Measurements from ENCODE around the gene DDN. TPM values are rescaled to one million over a fixed set of nuclear protein-coding genes. Genes with fewer than 3 reads are reported as not detected.

Gene DDN
- total RNA-seq, 2 experiments from 2014 or later, result 0.20 to 0.30 TPM

DNA sequence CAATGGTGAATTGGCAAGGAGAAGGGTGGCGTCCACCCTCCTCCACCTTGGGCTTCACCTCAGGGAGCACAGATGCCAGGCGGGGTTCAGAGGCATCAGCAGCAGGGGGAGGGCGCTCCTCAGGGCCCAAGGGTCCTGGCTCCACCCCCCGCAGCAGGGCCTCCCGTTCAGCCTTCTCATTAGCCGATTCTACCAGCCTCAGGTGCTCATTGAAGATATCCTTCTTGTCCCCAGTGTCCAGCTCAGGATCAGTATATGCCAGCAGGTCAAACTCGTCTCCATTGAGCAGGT lies 38.7 kb upstream of the DDN start:
- Mint-ChIP-seq H3K4me1 (no peaks in the 10 kb centered on the region), H3K4me3 (no peak overlapping the region), H3K9me3 (no peaks in the 10 kb centered on the region), H3K27ac (no peak overlapping the region), H3K36me3 (peaks cover 12% of the 10 kb centered on the region), H3K27me3 (no peaks in the 10 kb centered on the region)
- ATAC-seq (ENCODE audit: low read depth) (no peak), DNase-seq (no peak)
- POLR2A ChIA-PET, result interaction anchor here (0.8 kb wide), 1 partner anchor 9 kb away, joined by 3 read pairs; no protein-coding TSS in a partner anchor

DNA sequence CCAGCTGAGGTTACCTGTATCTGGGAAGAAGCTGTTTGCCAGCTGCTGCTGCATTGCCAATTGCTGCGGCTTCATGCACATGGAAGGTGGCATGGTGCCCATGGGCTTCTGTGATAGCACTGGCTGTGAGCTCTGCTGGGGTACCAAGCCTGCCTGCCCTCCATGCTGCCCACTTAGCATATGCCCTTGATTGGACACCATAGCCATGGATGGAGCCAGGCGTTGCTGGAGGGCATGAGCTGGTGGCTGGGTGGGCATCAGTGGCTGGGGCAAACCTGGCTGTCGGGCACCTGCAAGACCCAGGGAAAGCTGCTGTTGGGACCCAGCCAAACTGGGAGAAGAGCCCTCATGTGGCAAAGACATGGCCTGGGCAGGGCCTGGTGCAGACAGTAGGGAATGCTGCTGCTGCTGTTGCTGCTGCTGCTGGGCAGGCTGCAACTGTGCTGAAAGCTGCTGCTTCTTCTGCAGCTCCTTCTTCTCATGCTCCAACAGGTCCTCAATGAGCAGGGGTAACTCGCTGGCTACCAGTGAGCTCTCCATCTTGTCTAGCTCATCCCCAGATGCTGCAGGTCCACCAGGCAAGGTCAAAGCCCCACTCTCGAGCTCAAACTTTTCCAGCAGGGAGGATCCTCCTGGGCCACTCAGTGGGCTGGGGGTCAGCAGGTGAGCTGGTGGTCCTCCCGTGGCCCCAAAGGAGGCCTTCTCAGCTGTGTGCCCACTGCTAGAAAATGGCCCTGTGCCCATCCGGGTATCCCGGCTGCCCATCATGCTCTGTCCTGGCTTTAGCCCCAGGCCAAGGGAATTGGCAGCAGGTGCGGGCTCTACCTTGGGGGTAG lies 38.2 kb upstream of the DDN start:
- DNase-seq (no peak), ATAC-seq (ENCODE audit: low read depth) (no peak)
- POLR2A ChIA-PET, result interaction anchor here (0.8 kb wide), 1 partner anchor 63 kb away, joined by 3 read pairs; no protein-coding TSS in a partner anchor
- Mint-ChIP-seq H3K9me3 (no peaks in the 10 kb centered on the region), H3K4me3 (no peak overlapping the region), H3K27ac (no peak overlapping the region), H3K36me3 (peaks cover 11% of the 10 kb centered on the region), H3K4me1 (no peaks in the 10 kb centered on the region), H3K27me3 (no peaks in the 10 kb centered on the region)

DNA sequence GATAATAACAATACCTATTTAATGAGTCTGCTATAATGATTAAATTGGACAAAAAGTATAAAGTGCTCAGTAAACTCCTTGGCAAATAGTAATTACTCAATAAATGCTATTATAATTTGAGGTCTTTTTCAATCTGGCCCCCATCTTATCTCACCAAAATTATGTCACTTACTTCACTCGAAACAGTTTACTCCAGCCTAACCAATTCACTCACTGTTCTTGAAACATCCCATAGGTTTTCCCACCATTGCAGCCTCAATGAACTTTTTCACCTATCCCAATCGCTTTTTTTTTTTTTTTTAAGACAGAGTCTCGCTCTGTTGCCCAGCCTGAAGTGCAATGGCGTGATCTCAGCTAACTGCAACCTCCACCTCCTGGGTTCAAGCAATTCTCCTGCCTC lies 36.9 kb upstream of the DDN start:
- no peak for DNase-seq
- Mint-ChIP-seq H3K27me3 (no peaks in the 10 kb centered on the region), H3K9me3 (no peaks in the 10 kb centered on the region), H3K4me3 (no peak overlapping the region), H3K36me3 (peaks cover 12% of the 10 kb centered on the region), H3K27ac (no peak overlapping the region), H3K4me1 (no peaks in the 10 kb centered on the region)
- POLR2A ChIA-PET, result no interaction called here
- no peak for ATAC-seq (ENCODE audit: low read depth)

DNA sequence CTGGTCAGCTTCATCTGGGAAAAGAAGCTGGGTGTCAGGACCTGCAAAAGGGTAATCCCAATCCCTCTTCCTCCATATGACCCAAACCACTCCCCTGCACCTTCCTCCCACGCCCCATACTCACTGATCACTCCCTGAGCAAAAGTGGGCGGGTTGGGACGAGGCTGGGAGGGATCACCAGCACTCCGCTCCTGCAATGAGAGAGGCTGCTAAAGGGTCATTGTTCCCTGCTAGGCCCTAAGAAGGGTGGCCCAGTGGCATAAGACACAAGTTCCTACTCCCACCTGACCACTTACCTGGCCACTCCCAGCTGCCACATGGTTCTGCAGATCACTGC lies 35.1 kb upstream of the DDN start:
- ATAC-seq (ENCODE audit: low read depth) (no peak), DNase-seq (no peak)
- H3K9me3 Mint-ChIP-seq, result no peaks in the 10 kb centered on the region
- no peak overlapping the region for H3K27ac Mint-ChIP-seq
- POLR2A ChIA-PET, result no interaction called here
- peaks cover 11% of the 10 kb centered on the region for H3K36me3 Mint-ChIP-seq
- H3K27me3 Mint-ChIP-seq, result no peaks in the 10 kb centered on the region
- no peak overlapping the region for H3K4me3 Mint-ChIP-seq
- H3K4me1 Mint-ChIP-seq, result no peaks in the 10 kb centered on the region

DNA sequence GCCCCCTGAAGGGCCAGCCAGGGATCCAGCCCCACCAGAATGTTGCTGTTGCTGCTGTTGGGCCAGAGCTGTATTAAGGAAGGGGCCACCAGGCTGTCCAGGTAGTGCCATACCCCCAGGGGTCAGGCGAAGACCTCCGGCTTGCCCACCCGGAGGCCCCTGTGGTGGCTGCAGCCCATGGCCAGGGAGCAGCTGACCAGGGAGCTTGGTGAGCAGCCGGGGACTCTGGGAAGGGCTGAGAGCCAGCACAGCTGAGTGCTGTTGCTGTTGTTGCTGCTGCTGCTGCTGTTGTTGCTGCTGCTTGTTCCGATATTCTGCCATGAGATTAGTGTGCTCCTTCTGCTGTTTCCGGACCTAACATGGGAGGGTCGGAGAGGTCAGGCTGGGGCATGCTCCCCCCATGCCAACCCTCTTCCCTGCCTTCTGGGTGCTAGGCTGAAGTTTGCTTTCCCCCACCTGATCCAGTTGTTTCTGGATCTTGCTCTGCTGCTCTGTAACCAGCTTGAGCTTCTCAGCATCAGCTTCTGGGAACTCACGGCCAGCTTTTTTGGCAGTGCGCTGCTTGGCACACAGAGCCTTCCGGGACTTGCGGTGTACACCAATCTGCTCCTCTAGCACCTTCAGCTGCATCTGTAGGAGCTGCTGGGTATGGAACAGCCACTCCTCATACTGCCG lies 34.6 kb upstream of the DDN start:
- POLR2A ChIA-PET, result interaction anchor here (0.8 kb wide), 1 partner anchor 11 kb away, joined by 4 read pairs; no protein-coding TSS in a partner anchor

DNA sequence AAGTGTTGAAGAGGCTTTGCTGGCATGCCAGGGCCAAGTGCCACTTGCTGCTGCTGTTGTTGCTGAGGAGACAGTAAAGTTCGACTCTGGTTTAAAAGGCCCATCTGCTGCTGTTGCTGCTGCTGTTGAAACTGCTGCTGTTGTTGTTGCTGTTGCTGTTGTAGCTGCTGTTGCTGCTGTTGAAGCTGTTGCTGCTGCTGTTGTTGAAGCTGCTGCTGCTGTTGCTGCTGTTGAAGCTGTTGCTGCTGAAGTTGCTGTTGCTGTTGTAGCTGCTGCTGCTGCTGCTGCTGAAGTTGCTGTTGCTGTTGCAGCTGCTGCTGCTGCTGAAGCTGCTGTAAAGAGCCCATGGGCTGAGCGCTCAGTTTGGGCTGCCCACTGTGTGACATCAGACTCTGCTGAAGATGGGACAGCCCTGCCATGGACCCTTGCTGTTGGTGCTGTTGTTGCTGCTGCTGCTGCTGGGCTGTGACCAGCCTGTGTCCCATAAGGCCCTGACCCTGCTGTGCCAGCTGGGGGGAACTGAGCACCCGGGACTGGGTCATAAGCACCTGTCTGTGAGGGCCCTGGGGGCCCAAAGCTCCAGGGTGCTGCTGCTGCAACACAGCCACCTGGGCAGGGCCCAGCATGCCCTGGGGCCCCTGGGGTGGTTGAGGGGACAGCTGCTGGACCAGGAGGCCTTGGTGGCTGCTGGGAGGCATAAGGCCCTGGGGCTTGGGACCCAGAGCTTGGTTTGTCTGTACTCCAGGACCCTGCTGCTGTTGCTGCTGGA lies 33.7 kb upstream of the DDN start:
- POLR2A ChIA-PET, result interaction anchor here (0.8 kb wide), 1 partner anchor 12 kb away, joined by 4 read pairs; no protein-coding TSS in a partner anchor
- Mint-ChIP-seq H3K9me3 (no peaks in the 10 kb centered on the region), H3K36me3 (peaks cover 8% of the 10 kb centered on the region), H3K4me1 (no peaks in the 10 kb centered on the region), H3K4me3 (no peak overlapping the region), H3K27me3 (no peaks in the 10 kb centered on the region), H3K27ac (no peak overlapping the region)
- DNase-seq (peak; percentile 28), ATAC-seq (ENCODE audit: low read depth) (no peak)

More for the DNA sequence above, 34.6 kb upstream of the DDN start:
- no peak for ATAC-seq (ENCODE audit: low read depth)
- Mint-ChIP-seq H3K4me3 (no peak overlapping the region), H3K27ac (no peak overlapping the region), H3K9me3 (no peaks in the 10 kb centered on the region), H3K36me3 (peaks cover 9% of the 10 kb centered on the region), H3K4me1 (no peaks in the 10 kb centered on the region), H3K27me3 (no peaks in the 10 kb centered on the region)
- DNase-seq, result no peak

DNA sequence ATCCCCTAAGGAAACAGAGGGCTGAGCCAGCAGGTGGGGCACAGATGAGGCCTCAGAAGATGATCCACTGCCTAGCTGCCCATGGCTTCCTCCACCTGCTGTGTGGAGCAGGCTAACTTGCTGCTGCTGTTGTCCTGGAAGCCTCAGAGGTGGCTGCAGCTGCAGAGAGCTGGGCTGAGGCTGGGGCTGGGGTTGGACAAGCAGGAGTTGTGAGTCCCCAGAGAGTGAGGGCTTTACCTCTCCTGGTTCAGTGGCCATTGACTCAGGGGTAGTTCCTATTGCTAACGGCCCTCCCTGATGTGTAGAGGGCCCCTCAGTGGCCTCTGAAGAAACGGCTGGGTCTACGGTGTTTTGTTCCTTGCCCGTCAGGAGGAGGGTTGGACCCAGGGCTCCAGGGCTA lies 33.1 kb upstream of the DDN start:
- H3K36me3 Mint-ChIP-seq, result peaks cover 9% of the 10 kb centered on the region
- H3K4me3 Mint-ChIP-seq, result no peak overlapping the region
- ATAC-seq (ENCODE audit: low read depth) (peak; percentile 7), DNase-seq (no peak)
- H3K27ac Mint-ChIP-seq, result no peak overlapping the region
- H3K4me1 Mint-ChIP-seq, result no peaks in the 10 kb centered on the region
- H3K27me3 Mint-ChIP-seq, result no peaks in the 10 kb centered on the region
- POLR2A ChIA-PET, result interaction anchor here (1.2 kb wide), 1 partner anchor 13 kb away, joined by 4 read pairs; no protein-coding TSS in a partner anchor
- H3K9me3 Mint-ChIP-seq, result no peaks in the 10 kb centered on the region

DNA sequence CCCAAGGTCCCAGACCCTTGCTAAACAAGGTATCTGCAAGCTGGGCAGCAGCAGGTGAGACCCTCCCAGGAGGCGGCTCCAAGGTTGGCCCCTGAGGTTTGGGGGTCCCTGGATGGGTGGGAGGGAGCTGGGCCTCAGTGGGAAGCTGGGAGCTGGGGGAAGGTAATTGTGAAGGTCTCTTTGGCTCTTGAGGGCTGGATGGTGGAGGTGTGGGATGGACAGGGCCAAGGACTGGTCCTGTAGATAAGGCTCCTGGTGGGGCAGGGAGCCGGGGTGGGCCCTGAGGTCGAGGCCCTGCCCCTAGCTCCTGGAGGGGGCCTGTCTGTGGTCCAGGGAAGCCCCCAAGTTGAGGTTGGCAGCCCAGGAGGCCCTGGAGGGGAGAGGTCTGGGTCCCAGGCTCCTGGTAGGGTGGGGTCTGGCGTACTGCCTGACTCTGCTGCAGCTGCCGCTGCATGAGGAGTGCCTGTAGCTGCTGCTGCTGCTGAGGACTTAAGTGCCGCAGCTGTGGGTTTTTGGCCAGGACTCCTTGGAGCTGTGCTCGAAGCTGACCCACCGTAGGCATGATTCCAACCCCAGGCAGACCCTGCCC lies 32.5 kb upstream of the DDN start:
- Mint-ChIP-seq H3K36me3 (peaks cover 8% of the 10 kb centered on the region), H3K4me3 (no peak overlapping the region), H3K27ac (no peak overlapping the region), H3K9me3 (no peaks in the 10 kb centered on the region), H3K4me1 (no peaks in the 10 kb centered on the region), H3K27me3 (no peaks in the 10 kb centered on the region)
- POLR2A ChIA-PET, result interaction anchor here (1.2 to 1.3 kb wide), 2 partner anchors 12 kb away, joined by 3 to 4 read pairs; no protein-coding TSS in a partner anchor
- ATAC-seq (ENCODE audit: low read depth) (no peak), DNase-seq (no peak)

DNA sequence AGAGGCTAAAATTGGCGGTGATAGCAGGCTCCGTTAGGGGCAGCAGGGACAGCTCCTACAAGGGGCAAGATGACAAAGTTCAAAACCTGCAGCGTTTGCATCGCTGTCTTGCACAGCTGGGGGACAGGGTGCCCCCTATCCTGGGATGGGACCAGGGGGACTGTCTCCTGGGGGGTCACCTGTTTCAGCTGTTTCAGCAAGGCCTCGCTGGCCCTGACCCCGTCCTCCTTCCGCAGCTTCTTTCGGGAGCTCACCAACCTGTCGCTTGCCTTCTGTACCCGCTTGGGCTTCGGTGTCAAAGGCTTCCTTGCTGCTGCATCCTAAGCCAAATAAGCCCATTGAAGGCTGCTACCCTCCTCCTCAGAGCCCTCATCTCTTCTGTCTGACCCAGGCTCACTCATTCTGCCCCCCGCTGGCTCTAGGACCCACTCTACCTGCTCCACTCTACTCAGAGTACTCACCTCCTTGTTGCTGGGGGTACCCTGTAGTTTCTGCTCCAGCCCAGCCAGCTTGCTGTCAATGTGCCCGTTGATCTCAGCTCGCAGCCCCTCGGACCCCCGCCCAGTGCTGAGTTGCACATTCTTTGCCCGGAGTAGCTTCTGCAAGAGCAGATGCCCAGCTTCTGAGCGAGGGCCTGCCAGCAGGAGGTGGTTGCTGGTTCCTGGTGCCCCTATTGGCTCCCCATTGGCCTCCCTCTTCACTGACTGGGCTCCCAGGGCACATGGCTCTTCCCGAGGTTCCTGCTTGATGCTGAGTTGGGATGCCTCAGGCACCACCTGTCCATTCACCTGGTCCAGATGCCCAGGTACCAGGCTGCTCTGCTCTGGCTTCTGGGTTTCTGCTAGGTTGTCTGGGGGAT lies 31.8 kb upstream of the DDN start:
- no peak overlapping the region for H3K27ac Mint-ChIP-seq
- no peaks in the 10 kb centered on the region for H3K9me3 Mint-ChIP-seq
- POLR2A ChIA-PET, result interaction anchor here (0.8 to 1.3 kb wide), 3 partner anchors 10 to 12 kb away, joined by 3 to 4 read pairs (median 4); no protein-coding TSS in a partner anchor
- no peak overlapping the region for H3K4me3 Mint-ChIP-seq
- peaks cover 11% of the 10 kb centered on the region for H3K36me3 Mint-ChIP-seq
- no peaks in the 10 kb centered on the region for H3K27me3 Mint-ChIP-seq
- no peak for DNase-seq
- ATAC-seq (ENCODE audit: low read depth), result no peak
- no peaks in the 10 kb centered on the region for H3K4me1 Mint-ChIP-seq

DNA sequence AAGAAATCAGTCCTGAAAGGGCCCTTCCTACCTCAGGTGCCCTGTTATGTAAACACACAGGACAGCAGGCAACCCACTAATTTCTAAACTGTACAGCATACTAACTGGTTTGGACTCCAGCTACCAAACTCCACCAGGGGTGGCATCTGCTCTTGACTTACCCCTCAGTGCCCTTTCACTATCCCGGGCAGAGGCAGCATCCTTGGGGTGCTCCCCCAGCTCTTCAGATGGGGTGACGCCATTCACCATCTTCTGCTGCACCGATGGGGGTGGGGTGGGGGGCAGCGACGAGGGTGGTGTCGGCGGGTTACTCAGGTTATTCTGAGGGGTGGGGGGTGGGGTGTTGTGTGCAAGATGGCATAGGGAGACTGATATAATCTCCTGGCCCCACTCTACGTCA lies 30.9 kb upstream of the DDN start:
- H3K9me3 Mint-ChIP-seq, result no peaks in the 10 kb centered on the region
- no peak overlapping the region for H3K4me3 Mint-ChIP-seq
- H3K36me3 Mint-ChIP-seq, result peaks cover 11% of the 10 kb centered on the region
- H3K4me1 Mint-ChIP-seq, result no peaks in the 10 kb centered on the region
- POLR2A ChIA-PET, result interaction anchor here (0.8 to 1.3 kb wide), 2 partner anchors 9 to 26 kb away, joined by 3 to 4 read pairs; no protein-coding TSS in a partner anchor
- no peak for ATAC-seq (ENCODE audit: low read depth)
- DNase-seq, result no peak
- no peaks in the 10 kb centered on the region for H3K27me3 Mint-ChIP-seq
- no peak overlapping the region for H3K27ac Mint-ChIP-seq

DNA sequence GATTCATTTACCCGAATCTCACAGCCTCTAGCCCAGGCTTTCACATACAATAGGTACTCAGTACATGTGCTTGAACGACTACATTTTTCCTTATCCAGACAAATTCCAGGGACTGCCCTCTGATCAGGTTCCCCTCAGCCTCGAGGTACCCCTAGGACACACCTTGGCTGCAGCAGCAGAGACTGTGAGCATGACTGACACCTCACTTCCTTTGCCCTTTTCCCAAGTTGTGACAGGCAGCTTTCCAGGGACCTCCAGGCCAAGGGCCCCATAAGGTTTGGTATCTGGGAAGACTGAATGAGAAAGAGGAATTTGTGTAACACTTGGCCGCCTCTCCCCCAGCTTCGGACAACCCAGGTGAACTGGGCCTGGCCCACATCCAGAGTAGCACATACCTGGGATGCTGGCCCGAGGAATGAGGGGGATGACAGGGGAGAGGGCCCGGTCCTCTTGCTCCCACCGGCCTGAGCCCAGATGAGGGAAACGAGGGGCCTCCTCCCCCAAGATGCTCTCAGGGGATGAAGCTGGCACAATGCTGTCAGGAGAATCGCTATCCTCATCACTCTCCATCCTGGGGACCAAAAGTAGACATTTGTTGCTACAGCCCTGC lies 29.6 kb upstream of the DDN start:
- no peak overlapping the region for H3K4me3 Mint-ChIP-seq
- POLR2A ChIA-PET, result interaction anchor here (0.8 to 1.3 kb wide), 2 partner anchors 9 to 27 kb away, joined by 3 read pairs; no protein-coding TSS in a partner anchor
- H3K27ac Mint-ChIP-seq, result no peak overlapping the region
- H3K9me3 Mint-ChIP-seq, result no peaks in the 10 kb centered on the region
- peaks cover 12% of the 10 kb centered on the region for H3K36me3 Mint-ChIP-seq
- no peaks in the 10 kb centered on the region for H3K27me3 Mint-ChIP-seq
- no peak for DNase-seq
- no peaks in the 10 kb centered on the region for H3K4me1 Mint-ChIP-seq
- ATAC-seq (ENCODE audit: low read depth), result no peak
